Gastroesophageal sphincter (tissue), 4 donors: Measurements from ENCODE around the gene CCNI. TPM values are rescaled to one million over a fixed set of nuclear protein-coding genes. Genes with fewer than 3 reads are reported as not detected.

ENCODE experiments used
- ATAC-seq: fragments of 150-250 bp; one replicate; pipeline ENCODE4 v1.9.1; 2016; ENCODE audit warnings: mild to moderate bottlenecking, moderate library complexity
- H3K27ac ChIP-seq, 4 donors: fragments of 200-600 bp; sonication (generic) in 3 of 4; 1 replicate in 3 of 4; 2 replicates in 1 of 4; pipeline ENCODE4 v1.5.1; 2016 to 2019
- H3K27me3 ChIP-seq: fragments of 200-600 bp; sonication (generic); one replicate; pipeline ENCODE4 v1.5.1; 2019
- H3K36me3 ChIP-seq, 2 donors: fragments of 200-600 bp; sonication (generic); one replicate each; pipeline ENCODE4 v1.5.1; 2019; ENCODE audit warnings: control low read depth in 1 of 2
- H3K4me1 ChIP-seq, 3 donors: fragments of 200-600 bp; sonication (generic); 1 replicate in 2 of 3; 2 replicates in 1 of 3; pipeline ENCODE4 v1.5.1; 2016 to 2019; ENCODE audit warnings: control low read depth in 2 of 3
- H3K4me3 ChIP-seq, 2 donors: fragments of 200-600 bp; sonication (generic); one replicate each; pipeline ENCODE4 v1.5.1; 2019; ENCODE audit warnings: mild to moderate bottlenecking in 1 of 2, moderate library complexity in 1 of 2
- H3K9me3 ChIP-seq, 3 donors: fragments of 200-600 bp; sonication (generic); one replicate each; pipeline ENCODE4 v1.5.1; 2017 to 2019; ENCODE audit warnings: control low read depth in 2 of 3
- CTCF ChIP-seq, 4 experiments: fragments of 200-600 bp in 2 of 4; fragments of 450-650 bp in 2 of 4; sonication (generic) in 1 of 4; IDR thresholded peaks; one replicate each; pipeline ENCODE4 v1.5.1; 2017 to 2019; ENCODE audit warnings: antibody characterized with exemption in 4 of 4, mild to moderate bottlenecking in 2 of 4, moderate library complexity in 2 of 4
- EP300 ChIP-seq: sonication (generic); formaldehyde crosslinking; IDR thresholded peaks from one replicate; pipeline ENCODE4 v1.6.1; 2017; ENCODE audit warnings: antibody characterized with exemption, mild to moderate bottlenecking
- POLR2A ChIP-seq, 2 donors: fragments of 450-650 bp; IDR thresholded peaks; one replicate each; pipeline ENCODE4 v1.6.1; 2017; ENCODE audit warnings: antibody characterized with exemption in 2 of 2, mild to moderate bottlenecking in 2 of 2, moderate library complexity in 1 of 2
- POLR2AphosphoS5 ChIP-seq: sonication (generic); formaldehyde crosslinking; IDR thresholded peaks from one replicate; pipeline ENCODE4 v1.6.1; 2017; ENCODE audit warnings: antibody characterized with exemption
- WGBS, 2 donors: methylation state at CpG; one replicate each; pipeline ENCODE4 v1.1.5; 2018; ENCODE audit warnings: low coverage in 1 of 2; 5-methylcytosine and 5-hydroxymethylcytosine counted together
- total RNA-seq, 4 donors: library from RNA; depleted of rRNA; stranded (reverse); fragments of >200 nt; gene quantifications; one replicate each; pipeline ENCODE4 v1.1.0, GENCODE V29; 2016

Gene CCNI
- total RNA-seq, 4 donors from 2014 or later, result 307 to 378 (median 358) TPM

GRCh38 chr4:77120886-77121508, 45.2 kb upstream of the CCNI start:
- no peak for ATAC-seq
- H3K27ac ChIP-seq, result no peak overlapping the region
- WGBS, 2 donors, result 86 to 96% methylated on average over 4 to 8 of the region's 8 CpGs
- H3K9me3 ChIP-seq, result no peaks in the 10 kb centered on the region
- H3K4me1 ChIP-seq, result no peaks in the 10 kb centered on the region
- no peaks in the 10 kb centered on the region for H3K36me3 ChIP-seq
- no peaks in the 10 kb centered on the region for H3K27me3 ChIP-seq
- TF ChIP-seq POLR2AphosphoS5 (no peak), EP300 (no peak), CTCF (IDR thresholded peaks at IDR 0.05) (no peak), POLR2A (IDR thresholded peaks at IDR 0.05) (no peak)
- H3K4me3 ChIP-seq, result no peak overlapping the region

GRCh38 chr4:77117721-77118120, 41.9 kb upstream of the CCNI start:
- H3K27me3 ChIP-seq, result no peaks in the 10 kb centered on the region
- no peak for ATAC-seq
- no peaks in the 10 kb centered on the region for H3K4me1 ChIP-seq
- TF ChIP-seq CTCF (IDR thresholded peaks at IDR 0.05), result no peak
- TF ChIP-seq EP300, result no peak
- TF ChIP-seq POLR2AphosphoS5, result no peak
- no peak for TF ChIP-seq POLR2A (IDR thresholded peaks at IDR 0.05)
- no peak overlapping the region for H3K4me3 ChIP-seq
- no peaks in the 10 kb centered on the region for H3K9me3 ChIP-seq
- no peak overlapping the region for H3K27ac ChIP-seq
- no peaks in the 10 kb centered on the region for H3K36me3 ChIP-seq

- no peak overlapping the region for H3K4me3 ChIP-seq
- no peak for TF ChIP-seq POLR2A (IDR thresholded peaks at IDR 0.05)
- no peak for TF ChIP-seq POLR2AphosphoS5
- TF ChIP-seq CTCF (IDR thresholded peaks at IDR 0.05), result no peak
- no peak for TF ChIP-seq EP300
- H3K27me3 ChIP-seq, result no peaks in the 10 kb centered on the region
- H3K9me3 ChIP-seq, result no peaks in the 10 kb centered on the region
- no peak overlapping the region for H3K27ac ChIP-seq
- WGBS, 2 donors, result no CpG with 5 or more reads among the region's 29 CpGs
- H3K4me1 ChIP-seq, result no peaks in the 10 kb centered on the region
- no peaks in the 10 kb centered on the region for H3K36me3 ChIP-seq
- ATAC-seq, result no peak
These were observed 37.3 kb upstream of the CCNI start for GRCh38 chr4:77113069-77113468.

GRCh38 chr4:77110730-77111129, 34.9 kb upstream of the CCNI start:
- Histone ChIP-seq H3K4me3 (no peak overlapping the region), H3K9me3 (no peaks in the 10 kb centered on the region), H3K27ac (peak overlapping the region in 1 of 4 donors; percentile 24), H3K4me1 (peaks cover 0 to 2% (median 0%) of the 10 kb centered on the region in 3 donors), H3K27me3 (no peaks in the 10 kb centered on the region), H3K36me3 (no peaks in the 10 kb centered on the region)
- ATAC-seq, result peak; percentile 46
- WGBS, 2 donors, result 100% methylated on average over 1 of the region's 1 CpG; no CpG with 5 or more reads in 1 of the 2 donors
- TF ChIP-seq POLR2AphosphoS5, result no peak
- TF ChIP-seq POLR2A (IDR thresholded peaks at IDR 0.05), result no peak
- no peak for TF ChIP-seq CTCF (IDR thresholded peaks at IDR 0.05)
- TF ChIP-seq EP300, result no peak

- Histone ChIP-seq H3K27ac (peak overlapping the region; percentile 78 to 96 (median 80)), H3K4me1 (peaks cover 6 to 26% (median 13%) of the 10 kb centered on the region in 3 donors), H3K27me3 (no peaks in the 10 kb centered on the region), H3K9me3 (no peaks in the 10 kb centered on the region), H3K4me3 (peak overlapping the region; percentile 17 to 25), H3K36me3 (no peaks in the 10 kb centered on the region)
- 13 to 20% methylated on average over 6 to 8 of the region's 8 CpGs for WGBS, 2 donors
- TF ChIP-seq POLR2A (IDR thresholded peaks at IDR 0.05), result no peak
- TF ChIP-seq EP300, result peak; percentile 28
- TF ChIP-seq POLR2AphosphoS5, result peak; percentile 85
- no peak for TF ChIP-seq CTCF (IDR thresholded peaks at IDR 0.05)
- peak; percentile 90 for ATAC-seq
These were observed 29.2 kb upstream of the CCNI start for GRCh38 chr4:77104791-77105540.
